Kidney epithelial cell (primary cell): ENCODE results near the gene MROH7. TPM values are rescaled to one million over a fixed set of nuclear protein-coding genes. Genes with fewer than 3 reads are reported as not detected.

Experiments
- DNase-seq: peaks from one replicate; pipeline ENCODE4 v3.0.0-alpha.2; 2010; ENCODE audit warnings: low read depth
- H3K27me3 ChIP-seq: 2 replicates; pipeline ENCODE4 v1.6.0; 2011; ENCODE audit warnings: low read length; ENCODE audit not compliant: control insufficient read depth, insufficient read depth
- H3K36me3 ChIP-seq: 2 replicates; pipeline ENCODE4 v1.5.1; 2011; ENCODE audit warnings: low read length; ENCODE audit not compliant: control insufficient read depth, insufficient read depth
- H3K4me3 ChIP-seq: 2 replicates; pipeline ENCODE4 v1.5.1; 2011; ENCODE audit warnings: low read depth, mild to moderate bottlenecking, control low read depth, low read length
- CTCF ChIP-seq: IDR thresholded peaks from 2 replicates; pipeline ENCODE4 v1.5.1; 2011; ENCODE audit warnings: mild to moderate bottlenecking, moderate library complexity, low read length, control low read depth, inconsistent platforms; ENCODE audit not compliant: insufficient read depth, poor library complexity, severe bottlenecking
- total RNA-seq: library from RNA; depleted of rRNA; stranded (reverse); fragments of >200 nt; gene quantifications from 2 replicates; pipeline ENCODE4 v1.2.3, GENCODE V29; 2015

Gene MROH7
- total RNA-seq, 1 donor from 2014 or later: not detected

GRCh38 chr1:54705153-54705552 lies 63.6 kb downstream of the MROH7 start:
- DNase-seq: no peak
- H3K27me3 ChIP-seq: peaks cover 12% of the 10 kb centered on the region
- no peak overlapping the region for H3K4me3 ChIP-seq
- no peak for TF ChIP-seq CTCF
- no peaks in the 10 kb centered on the region for H3K36me3 ChIP-seq

- DNase-seq: no peak
- no peak for TF ChIP-seq CTCF
- Histone ChIP-seq H3K27me3 (peaks cover 16% of the 10 kb centered on the region), H3K36me3 (no peaks in the 10 kb centered on the region), H3K4me3 (no peak overlapping the region)
Observed at GRCh38 chr1:54706419-54706818, 64.8 kb downstream of the MROH7 start.

- Histone ChIP-seq H3K36me3 (no peaks in the 10 kb centered on the region), H3K4me3 (no peak overlapping the region), H3K27me3 (peaks cover 13% of the 10 kb centered on the region)
- no peak for TF ChIP-seq CTCF
- DNase-seq: no peak
Observed at GRCh38 chr1:54708385-54708784, 66.8 kb downstream of the MROH7 start.

GRCh38 chr1:54709547-54710292 lies 68.1 kb downstream of the MROH7 start:
- TF ChIP-seq CTCF: no peak
- Histone ChIP-seq H3K4me3 (no peak overlapping the region), H3K27me3 (peaks cover 13% of the 10 kb centered on the region), H3K36me3 (no peaks in the 10 kb centered on the region)
- no peak for DNase-seq

GRCh38 chr1:54710434-54710833 lies 68.8 kb downstream of the MROH7 start:
- no peak for TF ChIP-seq CTCF
- H3K27me3 ChIP-seq: peaks cover 13% of the 10 kb centered on the region
- DNase-seq: no peak
- H3K4me3 ChIP-seq: no peak overlapping the region
- no peaks in the 10 kb centered on the region for H3K36me3 ChIP-seq

- no peaks in the 10 kb centered on the region for H3K36me3 ChIP-seq
- no peak for TF ChIP-seq CTCF
- H3K4me3 ChIP-seq: no peak overlapping the region
- H3K27me3 ChIP-seq: peaks cover 13% of the 10 kb centered on the region
- DNase-seq: no peak
Observed at GRCh38 chr1:54710841-54711240, 69.3 kb downstream of the MROH7 start.
